Lower leg skin (tissue), 4 donors: ENCODE measurements around the gene TERT. TPM values are rescaled to one million over a fixed set of nuclear protein-coding genes. Genes with fewer than 3 reads are reported as not detected.

Source experiments
- DNase-seq, 2 donors: peaks; one replicate each; pipeline ENCODE4 v3.0.0-alpha.2; 2019; ENCODE audit warnings: low spot score in 2 of 2
- H3K4me3 ChIP-seq: fragments of 200-600 bp; sonication (generic); 2 replicates; pipeline ENCODE4 v1.5.1; 2017; ENCODE audit warnings: mild to moderate bottlenecking, low read depth; ENCODE audit not compliant: poor library complexity, severe bottlenecking
- CTCF ChIP-seq, 3 donors: fragments of 450-650 bp; IDR thresholded peaks; one replicate each; pipeline ENCODE4 v1.5.1; 2016; ENCODE audit warnings: antibody characterized with exemption in 3 of 3, mild to moderate bottlenecking in 3 of 3, moderate library complexity in 2 of 3
- POLR2A ChIP-seq, 2 donors: fragments of 450-650 bp; IDR thresholded peaks; one replicate each; pipeline ENCODE4 v1.6.1; 2016 to 2017; ENCODE audit warnings: antibody characterized with exemption in 2 of 2, mild to moderate bottlenecking in 1 of 2, moderate library complexity in 1 of 2
- WGBS, 2 donors: methylation state at CpG; one replicate each; pipeline ENCODE4 v1.1.5; 2018; 5-methylcytosine and 5-hydroxymethylcytosine counted together
- intact Hi-C: fragments of 100-400 bp; cut with DNase I; formaldehyde crosslinking; loops from one replicate; pipeline ENCODE4 v1.15.0; 2023; ENCODE audit warnings: low total_unique reads
- total RNA-seq, 4 donors: library from RNA; depleted of rRNA; stranded (reverse); fragments of >200 nt; gene quantifications; one replicate each; pipeline ENCODE4 v1.1.0, GENCODE V29; 2016

The TERT gene
- total RNA-seq, 4 donors from 2014 or later: 0.13 to 0.38 TPM; not detected in 2

GRCh38 chr5:1219768-1220100 lies 75.1 kb downstream of the TERT start:
- 71 to 86% methylated on average over 10 to 11 of the region's 11 CpGs for WGBS, 2 donors
- H3K4me3 ChIP-seq: no peak overlapping the region
- TF ChIP-seq POLR2A (IDR thresholded peaks at IDR 0.05): no peak
- TF ChIP-seq CTCF (IDR thresholded peaks at IDR 0.05): no peak
- intact Hi-C loops: no loop called here
- no peak for DNase-seq

DNA sequence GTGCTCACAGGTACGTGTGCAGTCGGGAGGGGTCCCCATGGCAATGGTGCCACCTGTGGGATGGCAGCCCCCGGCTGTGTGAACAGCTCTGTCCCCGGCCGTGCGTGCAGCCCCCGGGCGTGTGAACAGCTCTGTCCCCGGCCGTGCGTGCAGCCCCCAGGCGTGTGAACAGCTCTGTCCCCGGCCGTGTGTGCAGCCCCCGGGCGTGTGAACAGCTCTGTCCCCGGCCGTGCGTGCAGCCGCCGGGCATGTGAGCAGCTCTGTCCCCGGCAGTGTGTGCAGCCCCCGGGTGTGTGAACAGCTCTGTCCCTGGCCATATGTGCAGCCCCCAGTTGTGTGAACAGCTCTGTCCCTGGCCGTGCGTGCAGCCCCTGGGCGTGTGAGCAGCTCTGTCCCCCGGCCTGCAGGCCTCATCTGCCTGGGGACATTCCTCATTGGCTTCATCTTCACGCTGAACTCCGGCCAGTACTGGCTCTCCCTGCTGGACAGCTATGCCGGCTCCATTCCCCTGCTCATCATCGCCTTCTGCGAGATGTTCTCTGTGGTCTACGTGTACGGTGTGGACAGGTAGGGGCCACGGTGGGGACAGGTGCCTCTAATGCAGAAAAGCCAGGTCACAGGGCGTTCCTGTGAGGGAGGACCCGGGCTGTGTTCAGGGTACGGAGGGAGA lies 75.6 kb downstream of the TERT start:
- intact Hi-C loops: no loop called here
- no peak overlapping the region for H3K4me3 ChIP-seq
- DNase-seq: no peak
- WGBS, 2 donors: 73 to 79% methylated on average over 23 to 36 of the region's 38 CpGs
- TF ChIP-seq POLR2A (IDR thresholded peaks at IDR 0.05) (no peak), CTCF (IDR thresholded peaks at IDR 0.05) (no peak)

- whole genome bisulfite sequencing, 2 donors: 87 to 88% methylated on average over 36 to 38 of the region's 38 CpGs
- intact Hi-C loops: no loop called here
- TF ChIP-seq POLR2A (IDR thresholded peaks at IDR 0.05): no peak
- no peak for TF ChIP-seq CTCF (IDR thresholded peaks at IDR 0.05)
- no peak for DNase-seq
- no peak overlapping the region for H3K4me3 ChIP-seq
These were observed 76.4 kb downstream of the TERT start for GRCh38 chr5:1218351-1219080.

DNA sequence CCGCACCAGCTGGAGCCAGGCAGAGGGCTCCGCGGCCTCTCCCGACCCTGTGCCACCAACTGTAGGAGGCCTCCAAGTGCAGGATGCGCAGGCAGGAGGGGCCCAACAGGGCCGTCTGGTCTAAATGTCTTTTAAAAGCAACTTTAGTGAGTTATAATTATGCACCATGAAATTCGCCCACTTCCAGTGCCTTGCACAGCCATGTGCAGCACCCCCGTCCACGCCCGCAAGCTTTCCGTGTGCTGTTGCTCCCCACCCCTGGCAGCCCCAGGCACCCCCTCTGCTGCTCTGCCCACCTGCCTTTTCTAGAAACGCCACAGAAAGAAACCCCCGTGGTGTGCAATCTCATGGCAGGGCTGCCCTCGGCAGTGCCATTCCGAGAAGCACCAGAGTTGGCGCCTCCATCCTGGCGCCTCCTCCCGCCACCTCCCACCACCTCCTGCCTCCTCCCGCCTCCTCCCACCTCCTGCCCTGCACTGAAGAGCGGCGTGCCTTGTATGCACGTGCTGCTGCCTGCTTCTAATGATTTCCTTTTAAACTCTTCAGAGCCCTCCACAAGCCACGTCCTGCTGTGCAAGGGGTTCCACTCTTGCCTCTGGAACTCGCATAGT lies 77.2 kb downstream of the TERT start:
- DNase-seq: no peak
- H3K4me3 ChIP-seq: no peak overlapping the region
- TF ChIP-seq POLR2A (IDR thresholded peaks at IDR 0.05): no peak
- intact Hi-C loops: no loop called here
- WGBS, 2 donors: 45 to 46% methylated on average over 24 of the region's 24 CpGs

GRCh38 chr5:1216918-1217295 lies 78.0 kb downstream of the TERT start:
- TF ChIP-seq POLR2A (IDR thresholded peaks at IDR 0.05): no peak
- no peak for TF ChIP-seq CTCF (IDR thresholded peaks at IDR 0.05)
- intact Hi-C loops: no loop called here
- DNase-seq: no peak
- H3K4me3 ChIP-seq: no peak overlapping the region
- 86 to 87% methylated on average over 15 to 17 of the region's 18 CpGs for WGBS, 2 donors

DNA sequence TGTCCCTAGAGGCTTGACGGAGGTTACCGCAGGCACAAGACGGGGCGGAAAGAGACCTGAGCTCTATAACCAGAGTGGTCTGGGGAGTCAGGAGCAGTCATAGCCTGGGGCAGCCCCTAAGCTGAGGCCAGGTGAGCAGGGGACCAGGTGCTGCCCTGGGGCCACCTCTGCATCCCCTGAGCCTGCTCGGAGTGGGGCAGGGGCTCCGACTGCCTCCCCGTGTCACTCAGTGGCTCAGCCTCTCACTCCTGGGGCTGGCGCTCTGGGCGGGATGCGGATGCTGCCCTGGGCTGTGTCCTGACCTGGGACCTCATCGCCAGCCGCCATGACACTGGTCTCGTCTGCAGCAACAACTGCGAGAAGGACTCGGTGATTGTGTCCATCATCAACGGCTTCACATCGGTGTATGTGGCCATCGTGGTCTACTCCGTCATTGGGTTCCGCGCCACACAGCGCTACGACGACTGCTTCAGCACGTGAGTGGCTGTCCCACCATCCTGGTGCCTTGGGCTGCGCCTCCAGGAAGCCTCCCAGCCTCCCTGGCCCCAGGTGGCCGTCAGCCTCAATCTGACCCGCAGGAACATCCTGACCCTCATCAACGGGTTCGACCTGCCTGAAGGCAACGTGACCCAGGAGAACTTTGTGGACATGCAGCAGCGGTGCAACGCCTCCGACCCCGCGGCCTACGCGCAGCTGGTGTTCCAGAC lies 78.5 kb downstream of the TERT start:
- intact Hi-C loops: no loop called here
- no peak overlapping the region for H3K4me3 ChIP-seq
- 93 to 94% methylated on average over 26 to 37 of the region's 38 CpGs for WGBS, 2 donors
- TF ChIP-seq POLR2A (IDR thresholded peaks at IDR 0.05) (no peak), CTCF (IDR thresholded peaks at IDR 0.05) (no peak)
- DNase-seq: no peak
